Myometrial cell (primary cell): ENCODE data around the gene SCYGR2. TPM values are rescaled to one million over a fixed set of nuclear protein-coding genes. Genes with fewer than 3 reads are reported as not detected.

ENCODE experiments used
- total RNA-seq: library from RNA; depleted of rRNA; stranded (reverse); fragments of >200 nt; gene quantifications from 2 replicates; pipeline ENCODE4 v1.2.3, GENCODE V29; 2015

The SCYGR2 gene
- not detected in 2 replicates for total RNA-seq

DNA sequence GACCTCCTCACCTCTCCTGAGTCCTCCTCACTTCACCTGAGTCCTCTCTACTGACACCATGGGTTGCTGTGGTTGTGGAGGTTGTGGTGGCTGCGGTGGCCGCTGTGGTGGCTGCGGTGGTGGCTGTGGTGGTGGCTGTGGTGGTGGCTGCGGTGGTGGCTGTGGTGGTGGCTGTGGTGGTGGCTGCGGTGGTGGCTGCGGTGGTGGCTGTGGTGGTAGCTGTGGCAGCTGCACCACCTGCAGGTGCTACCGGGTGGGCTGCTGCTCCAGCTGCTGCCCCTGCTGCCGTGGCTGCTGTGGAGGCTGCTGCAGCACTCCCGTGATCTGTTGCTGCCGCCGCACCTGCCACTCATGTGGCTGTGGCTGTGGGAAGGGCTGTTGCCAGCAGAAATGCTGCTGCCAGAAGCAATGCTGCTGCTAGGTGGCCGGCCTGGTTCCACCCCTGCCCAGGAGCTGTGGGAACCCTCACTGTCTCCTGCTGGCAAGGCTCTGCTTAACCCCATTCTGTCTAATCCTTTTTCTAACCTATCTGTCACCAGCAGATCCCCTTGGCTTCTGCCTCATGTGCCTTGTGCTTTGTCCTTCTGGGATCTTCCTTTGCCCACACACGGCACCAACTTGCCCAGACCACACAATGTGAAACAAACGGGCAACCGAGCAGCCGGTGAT is at the start of gene SCYGR2:
TSS of gene SCYGR2 (plus strand) at position 59 of the 669 bp plus-strand sequence. CDS start at position 59, 0 bp downstream.

DNA sequence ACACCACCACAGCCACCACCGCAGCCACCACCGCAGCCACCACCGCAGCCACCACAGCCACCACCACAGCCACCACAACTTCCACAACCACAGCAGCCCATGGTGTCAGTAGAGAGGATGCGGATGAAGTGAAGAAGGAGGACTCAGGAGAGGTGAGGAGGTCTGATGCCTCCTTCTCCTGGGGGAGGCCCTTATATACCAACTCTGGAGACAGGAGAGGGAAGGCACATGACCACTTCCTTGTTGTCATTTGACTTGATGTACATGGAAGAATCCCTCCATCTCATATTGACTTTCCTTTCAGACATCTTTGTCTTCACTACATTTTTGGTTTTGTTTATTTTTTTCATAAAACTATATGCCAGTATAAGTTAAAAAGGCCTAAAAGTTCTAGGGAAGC is 16.0 kb downstream of the SCYGR2 start, which contains the start of gene SCYGR3:
TSS of gene SCYGR3 (minus strand) at position 101 of the 400 bp plus-strand sequence. CDS start at position 101, 0 bp downstream.

GRCh38 chr2:227617316-227618230 is 18.9 kb downstream of the SCYGR2 start, which contains the start of gene SCYGR4:
SCYGR4 (plus strand) TSS chr2:227617498; CDS start chr2:227617498, 0 bp downstream.

Other genes starting within 250 kb of the SCYGR2 start
- not detected in 2 replicates for gene TM4SF20, start 219.6 kb upstream of the SCYGR2 start, total RNA-seq
- gene SCYGR1, start 210.9 kb upstream of the SCYGR2 start, total RNA-seq = not detected in 2 replicates
- gene AGFG1, start 126.7 kb upstream of the SCYGR2 start, total RNA-seq = 67.7 and 71.4 TPM in 2 replicates
- not detected in 2 replicates for gene SCYGR3, start 15.9 kb downstream of the SCYGR2 start, total RNA-seq
- gene SCYGR4, start 18.6 kb downstream of the SCYGR2 start, total RNA-seq = not detected in 2 replicates
- not detected in 2 replicates for gene SCYGR5, start 67.9 kb downstream of the SCYGR2 start, total RNA-seq
- gene SLC19A3, start 119.1 kb downstream of the SCYGR2 start, total RNA-seq = not detected in 2 replicates
- gene SCYGR6, start 125.9 kb downstream of the SCYGR2 start, total RNA-seq = not detected in 2 replicates
- not detected in 2 replicates for gene SCYGR7, start 129.4 kb downstream of the SCYGR2 start, total RNA-seq
- not detected in 2 replicates for gene SCYGR8, start 147.0 kb downstream of the SCYGR2 start, total RNA-seq
- gene CCL20, start 214.9 kb downstream of the SCYGR2 start, total RNA-seq = 0.18 and 0.86 TPM in 2 replicates